Fibroblast of the aortic adventitia (primary cell): ENCODE measurements around the gene NHSL2. TPM values are rescaled to one million over a fixed set of nuclear protein-coding genes. Genes with fewer than 3 reads are reported as not detected.

ENCODE experiments used
- DNase-seq: peaks from one replicate; pipeline ENCODE4 v3.0.0-alpha.2; 2010; ENCODE audit warnings: low read depth
- H3K4me3 ChIP-seq: 2 replicates; pipeline ENCODE4 v1.5.1; 2011; ENCODE audit warnings: low read depth, mild to moderate bottlenecking, control low read depth, low read length, moderate library complexity
- CTCF ChIP-seq: IDR thresholded peaks from 2 replicates; pipeline ENCODE4 v1.5.1; 2011; ENCODE audit warnings: mild to moderate bottlenecking, low read length, control low read depth, inconsistent platforms; ENCODE audit not compliant: insufficient read depth
- total RNA-seq: library from RNA; depleted of rRNA; stranded (reverse); fragments of >200 nt; gene quantifications from 2 replicates; pipeline ENCODE4 v1.2.3, GENCODE V29; 2012; ENCODE audit warnings: low replicate concordance

NHSL2 gene
- total RNA-seq, 1 donor, result 6.8 TPM

- DNase-seq, result no peak
- no peak for TF ChIP-seq CTCF
- no peak overlapping the region for H3K4me3 ChIP-seq
Observed at GRCh38 chrX:71885099-71885498, 25.5 kb upstream of the NHSL2 start.

- no peak for TF ChIP-seq CTCF
- DNase-seq, result no peak
- no peak overlapping the region for H3K4me3 ChIP-seq
Observed at GRCh38 chrX:71895607-71896006, 15.0 kb upstream of the NHSL2 start.

GRCh38 chrX:71906144-71906543 is 4.5 kb upstream of the NHSL2 start:
- no peak overlapping the region for H3K4me3 ChIP-seq
- no peak for DNase-seq
- no peak for TF ChIP-seq CTCF

DNA sequence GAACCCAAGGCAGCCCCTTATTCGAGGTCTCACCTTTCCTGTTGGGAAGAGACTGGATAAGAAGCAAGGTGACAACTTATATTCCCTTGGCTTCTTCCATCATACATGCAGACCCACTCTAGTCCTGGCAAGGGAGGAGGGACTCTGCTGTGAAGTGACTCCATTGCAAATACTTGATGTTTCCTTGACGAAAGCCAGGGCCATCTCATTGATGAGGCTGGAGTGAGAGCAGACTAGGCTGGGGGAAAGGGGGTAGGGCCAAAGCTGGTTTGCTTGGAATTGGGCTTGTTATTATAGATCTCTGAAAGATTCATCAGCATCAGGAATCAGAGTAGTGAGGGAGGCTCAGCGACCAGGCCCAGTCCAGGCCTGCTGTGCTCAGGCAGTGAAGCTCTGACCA is 2.3 kb upstream of the NHSL2 start:
- no peak overlapping the region for H3K4me3 ChIP-seq
- DNase-seq, result no peak
- TF ChIP-seq CTCF, result no peak

DNA sequence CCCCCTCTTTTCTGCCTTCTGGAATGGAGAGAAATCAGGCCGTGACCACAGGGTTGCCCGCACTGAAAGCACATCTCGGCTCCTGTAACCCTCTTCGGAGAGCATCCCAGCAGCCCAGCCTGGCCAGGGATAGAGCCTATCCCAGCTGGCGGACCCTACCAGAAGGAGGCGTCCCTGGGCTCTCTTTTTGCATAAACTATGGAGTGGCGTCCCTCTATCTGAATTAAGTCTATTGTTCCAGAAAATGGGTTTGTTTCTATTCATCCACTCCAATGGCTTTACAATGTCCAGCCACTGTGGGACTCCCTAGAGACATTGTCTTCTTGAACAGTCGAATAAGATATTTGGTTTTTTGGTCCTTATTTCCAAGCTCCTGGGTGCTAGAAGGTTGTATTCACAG is 689 bp upstream of the NHSL2 start:
- H3K4me3 ChIP-seq, result no peak overlapping the region
- peak; percentile 18 for TF ChIP-seq CTCF
- peak; percentile 11 for DNase-seq

DNA sequence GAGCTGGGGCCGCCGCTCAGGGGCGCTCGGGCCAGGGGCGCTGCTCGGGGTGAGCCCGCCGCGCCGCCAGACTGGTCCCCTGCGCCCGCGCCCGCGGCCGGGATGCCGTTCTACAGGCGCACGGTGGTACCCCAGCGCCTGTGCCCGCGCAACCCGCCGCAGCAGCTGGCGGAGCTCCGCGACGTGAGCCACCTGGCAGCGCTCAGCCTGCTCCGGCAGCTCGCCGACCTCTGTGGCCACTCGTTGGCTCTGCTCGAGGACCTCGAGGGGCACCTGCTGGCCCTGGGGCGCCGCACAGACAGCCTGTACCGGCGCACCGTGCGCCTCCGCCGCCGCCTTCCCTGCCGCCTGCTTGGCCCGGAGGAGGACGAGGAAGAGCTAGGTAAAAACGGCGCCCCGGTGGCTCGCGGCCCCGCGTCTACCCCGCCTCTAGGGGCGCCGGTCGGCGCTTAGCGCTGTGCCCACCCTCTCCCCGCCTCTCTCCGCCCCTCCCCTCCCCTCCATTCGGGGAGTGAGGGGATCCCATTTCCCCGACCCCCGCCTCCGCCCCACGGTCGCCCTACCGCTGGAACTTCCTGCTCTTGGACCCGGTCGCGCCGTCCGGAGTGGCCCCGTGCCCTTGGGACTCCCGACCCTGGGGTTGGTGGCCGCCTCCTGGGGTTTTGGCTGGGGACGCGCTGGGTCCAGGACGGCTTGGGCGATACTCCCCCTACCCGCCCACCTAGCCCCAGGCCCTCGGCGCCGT is 513 bp downstream of the NHSL2 start:
- peak overlapping the region; percentile 35 for H3K4me3 ChIP-seq
- TF ChIP-seq CTCF, result peak; percentile 13
- DNase-seq, result no peak

GRCh38 chrX:71911731-71912050 is 1.0 kb downstream of the NHSL2 start:
- DNase-seq, result no peak
- no peak for TF ChIP-seq CTCF
- H3K4me3 ChIP-seq, result peak overlapping the region; percentile 28
